Activated CD4-positive, alpha-beta T cell treated with anti-CD3 and anti-CD28 coated beads, Interleukin-2, amount 50 U/mL, for 4 hours (primary cell): ENCODE results near the gene P2RX3.
"Not testable (repeated sequence)": the region's sequence is repeated elsewhere in the genome, so short reads cannot be mapped to it uniquely, and the experiment has no call there.

Experiments
- DNase-seq, 2 experiments: peaks; one replicate each; pipeline ENCODE4 v3.0.0-alpha.2; 2020

P2RX3 gene

DNA sequence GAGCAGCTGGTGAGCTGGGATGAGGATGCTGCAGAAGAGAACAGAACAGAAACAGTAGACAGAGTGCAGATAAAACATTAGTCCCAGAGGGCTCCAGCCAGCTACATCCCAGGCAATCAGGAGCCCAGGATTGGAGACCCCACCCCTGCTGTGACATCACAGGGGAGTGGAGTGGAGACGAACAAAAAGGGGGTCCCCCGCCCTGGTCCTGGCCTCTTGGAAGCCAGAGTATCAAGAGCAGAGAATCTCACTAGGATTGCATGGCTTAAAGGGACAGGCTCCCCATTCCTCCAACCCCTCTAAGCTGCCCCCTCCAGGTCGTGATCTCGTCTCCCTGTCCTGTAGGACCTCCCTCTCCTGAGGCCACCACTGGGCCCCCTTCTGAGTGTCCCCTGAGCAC, at the start of gene P2RX3:
P2RX3 (plus strand) TSS at position 211 of the 400 bp plus-strand sequence. CDS start 199 bp downstream, outside the sequence.
- DNase-seq: no peak

GRCh38 chr11:57288771-57289579, 49.2 kb upstream of the P2RX3 start:
- no peak for DNase-seq

- DNase-seq: no peak
Measured at GRCh38 chr11:57290288-57290687, 47.9 kb upstream of the P2RX3 start.

DNA sequence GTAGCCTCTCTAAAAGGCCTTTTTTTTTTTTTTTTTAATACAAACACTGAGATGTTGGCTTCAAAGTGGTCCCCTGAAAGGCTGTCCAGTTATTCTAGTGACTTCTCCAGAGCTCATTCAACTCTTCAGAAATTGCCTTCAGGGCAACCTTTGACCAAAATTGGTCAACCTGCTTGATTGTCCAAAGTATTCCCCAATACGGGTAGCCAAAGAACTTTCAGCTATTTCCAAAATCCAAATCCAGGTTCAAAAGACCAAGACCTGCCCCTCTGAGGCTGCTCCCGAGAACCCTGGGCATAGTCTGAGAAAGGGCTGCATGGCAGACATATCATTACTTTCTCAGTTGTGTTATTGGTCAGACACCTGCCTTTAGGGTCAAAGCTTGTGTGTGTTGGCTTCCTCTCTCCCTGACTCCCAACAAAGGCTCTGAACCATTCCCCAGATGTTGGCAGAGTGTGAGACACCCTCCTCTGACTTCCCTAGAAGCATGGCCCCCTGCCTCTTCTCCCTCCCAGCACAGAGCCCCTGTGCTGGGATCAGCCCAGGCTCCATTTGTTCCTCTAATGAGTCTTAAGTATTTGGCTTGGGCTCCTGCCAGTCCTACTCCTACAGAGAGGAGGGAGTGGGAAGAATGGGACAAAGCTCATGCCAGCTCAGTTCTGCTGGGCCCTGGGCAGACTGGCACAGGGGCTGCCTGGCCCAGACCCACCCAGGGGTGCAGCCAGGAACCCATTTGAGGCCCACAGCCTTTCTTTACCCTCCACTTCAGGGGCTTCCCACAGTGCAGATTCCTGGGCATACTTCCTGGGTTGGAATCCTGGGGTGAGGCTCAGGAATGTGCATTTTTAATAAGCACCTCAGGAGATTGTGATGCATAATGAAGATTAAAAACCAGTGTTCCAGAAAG, 43.7 kb upstream of the P2RX3 start:
- DNase-seq: no peak

DNA sequence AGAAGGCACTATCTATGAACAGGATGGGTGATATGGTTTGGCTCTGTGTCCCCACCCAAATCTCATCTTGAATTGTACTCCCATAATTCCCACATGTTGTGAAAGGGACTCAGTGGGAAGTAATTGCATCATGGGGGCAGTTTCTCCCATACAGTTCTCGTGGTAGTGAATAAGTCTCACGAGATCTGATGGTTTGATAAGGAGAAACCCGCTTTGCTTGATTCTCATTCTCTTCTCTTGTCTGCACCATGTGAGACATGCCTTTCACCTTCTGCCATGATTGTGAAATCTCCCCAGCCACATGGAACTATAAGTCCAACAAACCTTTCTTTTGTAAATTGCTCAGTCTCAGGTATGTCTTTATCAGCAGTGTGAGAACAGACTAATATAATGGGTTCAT, 41.9 kb upstream of the P2RX3 start:
- not testable (repeated sequence) for DNase-seq

DNA sequence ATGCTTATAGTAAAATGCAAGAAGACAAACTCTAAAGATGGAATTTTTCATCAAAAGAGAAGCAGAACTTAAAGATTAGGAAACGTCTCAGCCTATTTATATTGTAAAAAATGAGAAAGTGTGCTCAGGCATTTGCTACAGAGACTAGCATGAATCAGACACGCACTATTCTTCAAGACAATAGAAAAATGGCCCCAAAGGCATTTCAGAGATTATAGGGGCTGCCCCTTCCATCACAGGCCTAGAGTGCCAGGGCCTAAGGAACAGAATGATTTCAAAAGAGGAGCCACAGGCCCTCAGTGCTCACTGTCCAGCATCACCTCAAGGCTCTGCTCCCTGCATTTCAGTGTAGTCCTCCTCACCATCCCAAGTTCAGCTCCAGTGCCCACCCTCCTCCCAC, 40.9 kb upstream of the P2RX3 start:
- no peak for DNase-seq

GRCh38 chr11:57299150-57299737, 38.9 kb upstream of the P2RX3 start:
- no peak for DNase-seq

DNA sequence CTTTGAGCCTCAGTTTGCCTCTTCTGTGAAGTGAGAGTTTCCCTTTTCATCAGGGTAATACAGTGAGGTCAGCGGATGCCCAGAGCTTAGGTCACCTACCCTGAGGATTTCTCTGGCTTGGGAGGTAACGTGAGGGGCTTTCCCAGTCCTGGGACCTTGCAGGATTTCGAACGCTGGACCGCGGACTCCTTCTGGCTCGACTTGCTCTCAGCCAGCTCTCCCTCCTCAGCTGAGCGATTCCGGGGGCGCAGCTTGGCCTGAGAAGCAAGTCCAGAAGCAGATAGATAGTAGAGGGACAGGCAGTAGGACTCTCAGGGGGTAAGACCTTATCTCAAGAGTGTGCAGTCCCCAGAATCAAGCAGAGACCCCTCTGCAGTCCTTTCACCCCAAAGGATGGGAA, 37.4 kb upstream of the P2RX3 start:
- no peak for DNase-seq

- no peak for DNase-seq
Measured at GRCh38 chr11:57301711-57302423, 36.3 kb upstream of the P2RX3 start.

DNA sequence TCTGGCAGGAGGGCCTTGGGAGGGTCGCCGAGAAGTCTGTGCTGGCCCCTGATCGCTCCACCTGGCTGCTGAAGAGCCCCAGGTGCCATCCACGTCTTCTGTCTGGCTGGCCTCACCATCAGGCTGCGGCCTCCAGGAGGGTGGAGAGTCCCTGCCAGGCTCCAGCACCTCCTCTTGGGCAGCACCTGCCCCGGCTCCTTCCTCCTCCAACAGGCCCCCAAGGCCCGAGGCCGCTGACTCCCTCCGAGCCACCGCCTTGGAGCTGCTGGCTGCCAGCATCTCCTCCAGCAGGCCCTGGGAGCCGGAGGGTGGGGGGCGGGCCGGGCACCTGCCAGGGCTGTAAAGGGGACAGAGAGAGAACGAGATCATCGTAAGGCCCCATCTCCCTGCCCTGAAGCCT, 35.7 kb upstream of the P2RX3 start:
- no peak for DNase-seq

GRCh38 chr11:57303280-57303989, 34.7 kb upstream of the P2RX3 start:
- no peak for DNase-seq

DNA sequence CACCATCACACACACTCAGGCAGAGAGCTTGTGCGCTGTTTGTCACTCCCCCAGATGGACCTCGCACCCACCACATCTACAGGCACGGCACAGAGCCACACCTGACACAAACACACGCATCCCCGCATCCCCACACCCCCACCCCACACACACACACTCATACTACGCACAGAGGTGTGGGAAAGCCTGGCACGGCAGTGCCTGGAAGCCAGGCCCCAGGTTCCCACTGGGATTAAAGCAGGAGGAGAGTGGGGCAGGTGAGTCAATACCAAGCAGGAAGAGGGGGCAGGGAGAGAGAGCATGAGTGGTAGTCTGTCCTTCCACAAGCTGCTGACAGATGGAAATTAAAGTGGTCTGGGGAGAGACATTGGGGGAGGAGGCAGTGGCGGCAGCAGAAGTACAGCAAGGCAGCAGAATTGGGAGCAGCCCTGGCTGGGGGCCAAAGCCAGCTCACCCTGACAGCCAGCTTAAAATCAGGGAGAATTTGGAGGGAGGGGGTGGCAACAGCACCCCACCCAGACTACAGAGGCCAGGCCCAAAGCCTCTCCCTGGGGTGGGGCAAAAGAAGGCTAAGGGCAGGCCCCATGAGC, 34.1 kb upstream of the P2RX3 start:
- DNase-seq: no peak

GRCh38 chr11:57305523-57305922, 32.6 kb upstream of the P2RX3 start:
- DNase-seq: no peak

GRCh38 chr11:57306161-57306876, 31.8 kb upstream of the P2RX3 start:
- no peak for DNase-seq

DNA sequence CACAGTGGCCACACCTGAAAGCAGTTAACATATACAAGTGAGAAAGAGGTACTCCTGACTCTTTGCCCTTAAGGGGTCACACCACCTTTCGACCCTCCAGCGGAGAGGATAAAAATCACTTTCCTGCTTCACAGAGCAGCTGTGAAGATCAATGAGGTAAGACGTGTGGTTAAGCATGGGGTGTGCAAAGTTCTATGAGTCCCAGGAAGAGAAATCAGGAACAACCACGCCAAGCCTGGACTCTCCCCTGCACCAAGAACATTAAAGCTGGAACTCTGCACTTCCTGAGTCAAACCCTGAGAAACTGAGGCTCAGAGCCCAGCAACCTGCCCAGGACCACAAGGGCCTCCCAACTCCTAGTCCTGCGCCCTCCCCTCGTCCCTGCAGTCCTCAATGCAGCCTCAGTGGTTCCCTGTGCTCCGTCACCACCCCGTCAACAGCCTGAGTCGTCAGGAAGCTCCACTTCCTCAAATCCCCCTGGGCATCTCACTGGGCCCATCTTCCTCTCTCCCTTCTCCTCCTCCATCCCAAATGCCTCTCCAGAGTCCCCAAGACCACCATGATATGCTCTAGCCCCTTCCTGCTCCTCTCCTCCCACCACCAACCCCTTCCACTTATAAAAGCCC, 31.1 kb upstream of the P2RX3 start:
- DNase-seq: no peak

DNA sequence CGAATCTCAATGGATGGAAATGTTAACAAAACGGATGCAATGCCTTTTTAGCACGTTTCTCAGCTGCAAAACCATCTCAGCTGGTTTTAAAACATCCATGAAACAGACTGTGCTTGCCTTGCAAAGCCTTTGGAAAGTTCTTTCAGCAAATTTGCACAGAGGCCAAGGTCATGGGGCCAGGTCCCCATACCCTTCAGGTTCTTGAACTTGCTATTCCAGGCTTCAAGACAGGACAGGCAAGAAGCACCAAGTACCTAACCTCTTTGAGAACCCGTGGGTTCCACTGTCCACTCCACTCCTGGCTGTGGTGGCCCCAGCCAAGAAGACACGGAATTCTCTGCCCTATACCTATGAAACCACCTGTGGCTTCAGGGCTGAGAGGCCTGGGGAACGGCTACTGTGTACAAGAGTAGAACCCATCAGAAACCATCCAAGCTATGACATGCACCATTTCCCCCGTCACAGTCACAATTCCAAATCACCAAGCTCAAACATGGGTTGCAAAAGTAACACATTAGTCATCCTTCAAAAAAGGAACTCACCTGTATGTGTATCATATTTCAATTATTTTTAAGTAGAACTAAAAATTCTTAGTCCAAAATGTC, 30.4 kb upstream of the P2RX3 start:
- DNase-seq: no peak

GRCh38 chr11:57308426-57309060, 29.6 kb upstream of the P2RX3 start:
- DNase-seq: no peak

GRCh38 chr11:57309106-57310059, 28.8 kb upstream of the P2RX3 start:
- no peak for DNase-seq
